ENCODE results near the gene NEGR1.
A peak's percentile ranks its signal among the peaks of the same experiment; 100 is the strongest.

NEGR1 gene

DNA sequence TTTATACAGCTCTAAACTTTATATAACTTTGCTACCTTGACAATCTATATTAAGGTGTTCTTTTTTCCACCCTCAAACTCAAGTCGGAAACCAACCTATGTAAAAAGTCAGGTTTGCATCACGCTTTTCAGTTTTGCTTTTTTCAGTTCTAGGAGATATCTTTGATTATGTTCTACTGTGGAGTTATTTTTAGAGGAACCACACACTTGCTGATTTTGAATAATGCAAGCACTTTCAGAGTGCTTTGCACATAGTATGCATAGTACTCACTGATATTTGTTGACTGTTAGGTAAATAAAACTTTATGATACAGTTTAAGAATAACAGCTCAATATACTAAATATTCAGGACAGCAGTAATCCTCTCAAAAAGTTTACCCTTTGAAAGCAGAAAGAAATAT, 637.3 kb downstream of the NEGR1 start:
- no peak overlapping the region for H3K4me3 ChIP-seq (replicated peaks in 1 of 2; ENCODE audit: low read depth in 2 of 2, low read length in 2 of 2)
- TF ChIP-seq CTCF (IDR thresholded peaks at IDR 0.05; ENCODE audit: low read depth, low read length), result no peak
- no peak for DNase-seq (ENCODE audit: low read depth in 2 of 2)

- DNase-seq (ENCODE audit: low read depth in 2 of 2), result no peak
- no peak overlapping the region for H3K4me3 ChIP-seq (replicated peaks in 1 of 2; ENCODE audit: low read depth in 2 of 2, low read length in 2 of 2)
- no peak for TF ChIP-seq CTCF (IDR thresholded peaks at IDR 0.05; ENCODE audit: low read depth, low read length)
These were observed 640.4 kb downstream of the NEGR1 start for GRCh38 chr1:71641903-71642302.

DNA sequence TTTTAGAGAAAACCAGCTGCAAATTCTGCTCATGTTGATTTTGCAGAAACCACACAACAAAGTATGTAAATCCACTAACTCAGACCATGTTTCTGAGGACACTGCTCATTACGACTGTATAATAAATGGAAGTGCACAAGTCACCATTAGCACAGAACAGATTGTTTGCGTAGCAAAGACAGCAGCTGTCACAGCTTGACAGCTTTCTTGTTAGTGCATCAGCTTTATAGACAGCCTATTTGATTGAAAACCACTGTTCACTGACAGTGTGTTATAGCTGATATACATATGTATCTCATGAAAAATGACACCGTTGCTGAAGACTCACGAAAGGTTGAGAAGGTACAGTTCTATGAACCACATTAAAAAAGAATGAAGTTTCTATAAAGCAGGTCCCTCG, 641.3 kb downstream of the NEGR1 start:
- no peak for DNase-seq (ENCODE audit: low read depth in 2 of 2)
- TF ChIP-seq CTCF (IDR thresholded peaks at IDR 0.05; ENCODE audit: low read depth, low read length), result no peak
- no peak overlapping the region for H3K4me3 ChIP-seq (replicated peaks in 1 of 2; ENCODE audit: low read depth in 2 of 2, low read length in 2 of 2)

DNA sequence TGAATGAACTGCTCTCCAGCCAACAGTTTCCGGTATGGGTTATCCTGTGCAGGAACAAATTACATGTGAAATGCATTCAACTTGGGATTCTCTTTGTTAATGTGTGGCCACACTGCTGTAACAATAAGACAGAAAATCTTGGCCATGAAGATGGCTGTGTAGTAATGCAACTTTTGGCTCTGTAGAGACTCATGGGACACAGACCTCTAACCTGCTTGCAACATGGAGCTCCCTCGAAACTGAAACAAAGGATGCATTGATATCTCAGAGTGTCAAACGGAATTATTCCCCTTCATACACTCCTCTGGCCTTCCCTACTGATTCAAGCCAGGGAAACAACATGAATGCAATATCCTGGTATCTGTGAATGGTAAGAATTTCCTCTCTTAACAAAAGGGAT, 642.2 kb downstream of the NEGR1 start:
- no peak for TF ChIP-seq CTCF (IDR thresholded peaks at IDR 0.05; ENCODE audit: low read depth, low read length)
- DNase-seq (ENCODE audit: low read depth in 2 of 2), result peak; percentile 29 to 56
- H3K4me3 ChIP-seq (replicated peaks in 1 of 2; ENCODE audit: low read depth in 2 of 2, low read length in 2 of 2), result no peak overlapping the region

DNA sequence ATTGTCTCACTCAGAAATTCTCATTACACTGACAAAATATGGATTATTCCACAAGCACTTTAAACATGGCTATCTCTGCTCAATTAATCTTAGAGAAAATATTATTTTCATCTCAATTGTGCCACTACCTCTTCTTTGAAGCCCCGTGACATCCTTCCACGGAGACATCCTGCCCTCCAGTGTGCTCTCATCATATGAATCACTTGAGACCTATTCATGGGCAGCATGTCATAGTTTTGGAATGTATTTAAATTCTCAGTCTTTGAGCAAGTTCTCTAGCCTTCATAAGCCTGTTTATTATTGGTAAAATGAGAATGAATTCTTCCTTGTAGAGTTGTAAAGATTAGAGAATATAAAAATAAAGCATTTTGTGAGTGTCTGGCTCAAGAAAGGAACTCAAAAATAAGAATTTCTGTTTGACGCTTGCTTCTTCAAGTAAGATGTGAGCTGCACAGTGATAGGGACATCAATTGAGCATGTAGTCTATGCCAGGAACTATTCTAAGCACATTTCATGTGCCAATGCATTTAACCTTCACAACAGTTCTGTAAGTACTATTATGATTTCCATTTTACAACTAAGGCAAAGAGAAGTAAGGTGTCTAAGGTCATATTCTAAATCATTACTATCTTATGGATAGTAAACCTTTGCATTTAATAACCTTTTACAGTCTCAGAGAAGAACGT, 644.1 kb downstream of the NEGR1 start:
- H3K4me3 ChIP-seq (replicated peaks in 1 of 2; ENCODE audit: low read depth in 2 of 2, low read length in 2 of 2), result no peak overlapping the region
- DNase-seq (ENCODE audit: low read depth in 2 of 2), result peak; percentile 21 to 79
- no peak for TF ChIP-seq CTCF (IDR thresholded peaks at IDR 0.05; ENCODE audit: low read depth, low read length)

DNA sequence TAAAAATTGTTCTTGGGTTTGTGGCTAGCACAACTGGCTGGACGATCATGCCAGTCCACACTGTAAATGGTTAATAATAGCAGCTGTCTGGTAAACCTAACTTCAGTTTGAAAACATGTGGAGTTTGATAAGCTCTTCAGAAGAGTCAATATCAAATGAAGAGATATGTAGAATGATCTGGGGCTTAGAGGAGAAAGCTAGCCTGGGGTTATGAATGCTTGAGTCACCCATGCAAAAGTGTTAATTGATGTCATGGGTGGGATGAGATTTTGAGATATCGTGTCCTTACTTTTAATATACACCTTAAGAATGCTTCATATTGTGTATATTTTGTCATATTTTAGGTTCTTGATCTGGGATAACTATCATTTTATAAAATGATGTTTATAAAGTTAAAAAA, 646.8 kb downstream of the NEGR1 start:
- TF ChIP-seq CTCF (IDR thresholded peaks at IDR 0.05; ENCODE audit: low read depth, low read length), result no peak
- no peak overlapping the region for H3K4me3 ChIP-seq (replicated peaks in 1 of 2; ENCODE audit: low read depth in 2 of 2, low read length in 2 of 2)
- no peak for DNase-seq (ENCODE audit: low read depth in 2 of 2)

DNA sequence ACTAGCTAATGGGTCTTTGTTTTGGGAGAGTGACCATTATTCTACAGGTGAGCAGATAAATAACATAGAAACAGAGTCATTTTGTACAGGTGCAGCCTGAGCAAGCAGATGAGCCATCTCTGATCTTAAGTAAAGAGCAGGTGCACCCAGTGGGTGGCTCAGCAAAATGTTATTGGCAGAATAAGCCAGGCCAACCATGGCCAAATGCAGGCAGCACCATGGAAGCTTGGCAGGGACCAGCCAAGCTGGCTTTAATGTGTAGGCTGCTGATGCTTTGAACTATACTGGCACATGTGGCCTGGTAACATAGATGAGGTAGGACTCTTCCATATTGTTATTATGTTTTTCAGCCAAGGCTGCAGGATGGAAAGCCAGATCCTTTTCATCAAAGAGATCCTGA, 648.2 kb downstream of the NEGR1 start:
- H3K4me3 ChIP-seq (replicated peaks in 1 of 2; ENCODE audit: low read depth in 2 of 2, low read length in 2 of 2), result no peak overlapping the region
- no peak for TF ChIP-seq CTCF (IDR thresholded peaks at IDR 0.05; ENCODE audit: low read depth, low read length)
- no peak for DNase-seq (ENCODE audit: low read depth in 2 of 2)

Measured in cardiac fibroblast (primary cell).